NCI-H146 treated with DMSO at 0.1 percent for 48 hours (cell line): ENCODE results near the gene DOK6.
"Not testable (repeated sequence)": the region's sequence is repeated elsewhere in the genome, so short reads cannot be mapped to it uniquely, and the experiment has no call there.

Experiments
- DNase-seq: peaks from one replicate; lab custom pipeline; 2025; ENCODE audit not compliant: unreplicated experiment; lab: John Stamatoyannopoulos, UW

The DOK6 gene

DNA sequence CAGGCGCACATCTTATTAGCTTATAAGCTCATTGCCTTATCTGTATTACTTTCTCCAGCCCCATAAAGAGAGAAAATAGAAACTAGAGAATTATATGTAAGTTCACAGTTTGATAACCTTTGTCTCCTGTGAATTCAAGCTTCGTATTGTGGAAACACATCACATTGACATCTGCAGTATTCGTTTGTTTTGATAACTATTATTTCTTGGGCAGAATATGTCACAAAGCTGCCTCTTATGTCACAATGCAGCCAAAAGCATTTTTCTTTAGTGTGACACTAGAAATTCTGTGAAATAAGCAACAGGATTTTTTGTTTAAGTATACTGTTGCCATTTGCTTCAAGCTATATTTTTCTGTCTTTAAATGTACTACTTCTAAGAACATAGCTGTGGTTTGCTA lies 221.5 kb downstream of the DOK6 start:
- peak; percentile 30 for DNase-seq

DNA sequence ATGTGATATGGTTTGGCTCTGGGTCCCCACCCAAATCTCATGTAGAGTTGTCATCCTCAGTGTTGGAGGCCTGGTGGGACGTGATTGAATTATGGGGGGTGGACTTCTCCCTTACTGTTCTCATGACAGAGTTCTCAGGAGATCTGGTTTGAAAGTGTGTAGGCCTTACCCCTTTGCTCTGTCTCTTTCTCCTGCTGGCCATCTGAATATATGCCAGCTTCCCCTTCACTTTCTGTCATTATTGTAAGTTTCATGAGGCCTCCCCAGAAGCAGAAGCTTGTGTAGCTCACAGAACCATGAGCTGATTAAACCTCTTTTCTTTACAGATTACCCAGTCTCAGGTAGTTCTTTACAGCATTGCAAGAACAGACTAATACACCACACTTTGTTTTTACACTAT lies 222.3 kb downstream of the DOK6 start:
- DNase-seq: no peak

DNA sequence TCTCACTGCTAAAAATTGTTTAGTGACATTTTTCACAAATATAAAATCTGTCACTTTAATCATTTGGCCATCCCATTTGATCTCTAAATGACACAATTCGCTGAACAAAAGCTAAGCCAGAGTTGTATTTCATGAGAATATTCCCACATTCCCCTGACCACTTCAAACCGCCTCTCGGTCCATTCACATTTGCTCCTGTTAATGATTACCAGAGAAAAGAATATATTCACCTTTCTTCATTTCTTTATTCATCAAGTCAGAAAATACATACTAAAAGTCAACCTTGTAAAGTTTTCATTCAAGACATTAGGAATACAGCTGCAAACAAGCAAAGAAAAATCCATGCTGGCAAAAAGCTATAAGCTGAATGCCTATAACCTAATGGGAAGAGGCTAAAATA lies 225.5 kb downstream of the DOK6 start:
- no peak for DNase-seq

DNA sequence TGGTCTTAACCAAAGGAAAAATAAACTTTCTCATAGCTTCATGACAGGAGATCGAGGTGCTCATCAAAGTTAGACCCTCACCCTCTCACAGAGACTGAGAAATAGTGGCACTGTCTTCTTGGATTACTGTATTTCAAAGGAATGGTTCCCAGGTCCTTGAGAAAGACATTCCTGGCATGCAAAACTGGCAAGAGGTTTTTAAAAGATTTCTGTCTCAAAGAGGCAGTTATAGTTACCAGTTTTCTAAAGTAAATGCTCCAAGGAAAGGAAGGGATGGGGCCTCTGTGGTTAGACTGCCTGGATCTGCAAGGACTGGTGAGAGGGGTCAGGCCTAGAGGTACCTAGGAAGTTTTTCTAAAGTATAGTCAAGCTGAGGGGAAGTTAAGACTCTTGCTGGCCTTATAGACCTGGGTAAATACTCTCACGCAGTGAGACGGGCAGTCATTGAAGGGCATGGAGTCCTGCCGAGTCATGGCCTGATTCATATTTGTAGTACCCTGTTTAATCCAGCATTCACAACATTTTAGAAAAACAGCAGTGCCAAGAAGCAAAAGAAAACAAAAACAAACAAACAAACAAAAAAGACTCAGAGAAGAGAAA lies 226.1 kb downstream of the DOK6 start:
- DNase-seq: no peak

DNA sequence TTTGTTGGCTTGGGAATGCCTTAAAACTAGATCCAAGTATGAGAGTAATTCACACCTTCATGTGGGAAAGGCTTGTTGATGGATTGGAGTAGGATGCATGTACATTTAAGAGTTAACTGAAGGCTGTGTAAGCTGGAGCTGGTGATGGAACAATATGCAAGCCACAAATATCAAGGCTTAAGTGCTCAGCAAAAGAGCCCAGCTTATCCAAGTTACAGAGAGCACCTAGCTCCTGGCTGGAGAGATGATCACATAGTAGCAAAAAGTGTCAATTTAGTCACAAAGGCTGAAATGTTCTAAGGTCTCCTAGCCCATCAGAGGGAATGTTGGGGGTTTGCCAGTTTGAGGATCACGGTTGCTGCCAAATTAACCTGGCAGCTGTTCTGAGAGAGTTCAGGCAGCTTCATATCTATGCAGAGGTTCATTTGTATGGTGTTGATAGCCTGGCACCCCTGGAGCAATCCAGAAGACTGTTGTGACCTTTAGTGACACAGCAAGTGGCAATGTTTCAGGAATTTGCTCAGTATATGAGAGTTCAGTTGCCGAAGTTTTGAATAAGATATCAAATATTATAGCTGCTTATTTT lies 228.2 kb downstream of the DOK6 start:
- no peak for DNase-seq

DNA sequence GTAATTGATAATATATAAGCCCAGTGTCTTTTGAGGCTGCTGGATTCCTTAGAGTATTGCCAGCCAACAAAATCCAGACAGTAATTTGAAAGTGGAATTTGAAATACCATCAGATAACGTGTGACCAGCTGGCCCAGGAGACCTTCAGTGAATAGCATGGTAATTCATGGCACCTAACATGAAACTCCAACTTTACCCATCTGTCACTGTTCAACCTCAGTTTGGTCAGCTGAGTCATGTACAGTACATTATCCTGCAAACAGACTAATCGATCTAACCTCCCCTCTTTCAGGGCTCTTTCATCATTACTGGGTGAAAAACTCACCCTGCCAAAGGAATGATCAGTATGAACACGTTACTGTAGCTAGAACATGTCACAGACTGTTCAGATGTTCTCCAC lies 230.6 kb downstream of the DOK6 start:
- DNase-seq: no peak

DNA sequence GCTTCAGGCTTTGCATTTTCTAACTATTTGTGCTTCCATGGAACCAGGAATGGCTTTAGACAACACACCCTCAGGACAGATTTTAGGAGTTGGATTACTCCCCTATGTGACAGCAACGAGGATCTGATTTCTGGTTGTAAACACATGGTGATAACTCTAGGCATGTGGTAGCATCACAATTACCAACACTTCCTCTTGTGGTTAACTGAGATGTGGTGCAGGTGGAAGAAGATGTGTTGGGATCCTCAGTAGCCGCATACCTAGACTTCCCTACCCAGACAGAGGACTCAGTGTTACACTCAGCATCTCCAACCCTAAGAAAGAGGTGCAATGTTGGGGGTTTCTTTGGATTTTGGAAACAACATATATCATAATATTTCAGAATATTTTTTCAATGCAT lies 234.8 kb downstream of the DOK6 start:
- no peak for DNase-seq

DNA sequence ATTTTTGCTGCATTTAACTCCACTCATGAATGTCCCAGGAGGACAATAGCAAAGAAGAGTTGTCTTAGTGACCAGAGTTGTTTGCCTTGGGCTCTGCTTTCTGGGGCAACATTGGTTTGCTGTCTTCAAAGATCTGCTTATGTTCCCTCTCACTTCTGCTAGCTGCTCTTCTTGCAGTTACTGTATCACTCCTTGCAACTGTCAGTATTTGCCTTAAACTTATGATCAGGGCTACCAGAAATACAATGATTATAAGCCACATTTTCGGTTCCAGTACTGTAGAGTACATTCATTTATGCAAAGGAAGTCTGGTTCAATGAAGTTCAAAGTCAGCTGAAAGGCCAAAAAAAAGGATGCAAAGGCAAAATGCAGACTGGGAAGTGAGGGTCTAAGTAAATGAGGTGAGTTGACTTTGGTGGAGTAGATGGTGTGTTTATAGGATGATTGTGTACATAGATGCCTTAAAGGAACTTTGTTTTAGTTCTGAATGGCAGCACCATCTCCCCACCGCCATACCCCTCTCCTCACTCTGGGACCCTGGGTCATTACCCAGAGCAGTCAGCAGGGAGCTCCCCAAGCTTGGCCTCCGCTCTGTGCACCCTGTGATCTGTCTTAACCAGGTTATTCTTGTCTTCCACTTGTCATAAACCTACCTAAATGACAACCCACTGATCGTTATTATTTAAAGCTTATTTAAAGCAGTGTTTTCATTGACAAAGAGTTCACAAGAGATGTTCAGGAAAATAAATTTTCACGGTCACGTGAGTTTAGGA lies 236.0 kb downstream of the DOK6 start:
- no peak for DNase-seq

DNA sequence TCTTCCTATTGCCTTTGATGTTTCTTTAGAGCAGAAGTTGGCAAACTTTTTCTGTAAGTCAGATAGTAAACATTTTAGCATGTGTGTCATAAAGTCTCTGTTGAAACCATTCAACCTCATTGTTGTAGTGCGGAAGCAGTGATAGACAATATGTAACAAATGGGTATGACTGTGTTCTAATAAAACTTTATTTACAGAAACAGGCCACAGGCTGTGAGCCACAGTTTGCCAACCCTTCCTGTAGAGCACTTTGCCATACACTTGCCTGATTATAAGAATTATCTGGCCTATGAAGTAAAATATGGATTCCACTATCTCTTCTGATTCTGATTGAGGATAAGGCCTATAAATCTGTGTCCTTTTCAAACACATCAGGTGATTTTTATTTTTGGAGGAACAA lies 237.4 kb downstream of the DOK6 start:
- no peak for DNase-seq

DNA sequence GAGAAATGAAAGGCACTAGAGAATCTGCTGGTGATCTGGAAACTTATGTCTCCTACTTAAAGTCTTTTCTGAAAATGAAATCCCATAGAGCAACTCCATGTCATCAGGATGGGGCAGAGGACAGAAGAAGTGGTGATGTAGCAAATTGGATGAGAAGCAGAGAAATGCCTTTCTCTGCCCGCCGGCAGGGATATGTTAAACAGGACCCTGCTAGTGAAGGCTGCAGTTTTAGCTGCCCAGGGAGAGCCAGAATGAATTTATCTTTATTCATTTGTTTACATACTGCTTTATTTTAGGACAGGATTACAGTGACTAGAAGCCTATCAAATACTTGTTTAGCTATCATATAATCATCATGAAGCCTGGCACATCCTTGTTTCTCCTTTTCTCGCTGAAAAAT lies 247.0 kb downstream of the DOK6 start:
- DNase-seq: no peak

DNA sequence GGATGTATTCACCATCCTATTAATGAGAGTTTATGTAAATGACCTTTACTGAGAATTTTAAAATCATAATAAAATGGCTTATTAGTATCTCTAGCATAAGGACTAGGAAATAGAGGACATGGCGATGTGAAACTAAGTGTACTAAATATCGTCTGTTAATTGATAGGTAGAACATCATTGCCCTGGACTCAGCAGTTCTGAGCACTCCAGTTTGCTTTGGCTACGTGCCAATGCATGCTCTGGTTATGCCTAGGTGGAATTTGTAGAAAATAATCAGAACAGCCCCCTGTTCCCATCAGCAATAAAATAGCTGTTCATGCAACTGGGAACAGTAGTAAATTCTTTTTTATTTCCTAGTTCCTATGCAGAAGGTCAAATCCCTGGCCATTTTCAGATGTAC lies 247.8 kb downstream of the DOK6 start:
- DNase-seq: peak; percentile 36

DNA sequence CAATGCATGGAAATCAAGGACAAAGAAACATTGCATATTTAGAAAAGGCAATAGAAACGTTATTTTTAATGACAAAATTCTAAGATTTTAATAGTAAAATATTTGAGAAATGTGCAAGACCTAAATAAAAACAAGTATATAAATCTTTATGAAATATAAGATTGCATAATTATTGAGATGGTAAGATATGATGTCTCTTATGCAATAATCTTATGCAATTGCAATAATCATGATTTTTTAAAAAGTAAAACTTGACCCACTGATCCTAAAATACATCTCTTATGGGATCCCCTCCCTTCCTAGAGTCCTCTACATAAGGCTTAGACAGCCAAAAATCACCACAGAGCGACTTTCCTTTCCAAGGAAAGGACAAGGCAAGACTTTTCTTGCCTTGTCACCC lies 249.0 kb downstream of the DOK6 start:
- no peak for DNase-seq

DNA sequence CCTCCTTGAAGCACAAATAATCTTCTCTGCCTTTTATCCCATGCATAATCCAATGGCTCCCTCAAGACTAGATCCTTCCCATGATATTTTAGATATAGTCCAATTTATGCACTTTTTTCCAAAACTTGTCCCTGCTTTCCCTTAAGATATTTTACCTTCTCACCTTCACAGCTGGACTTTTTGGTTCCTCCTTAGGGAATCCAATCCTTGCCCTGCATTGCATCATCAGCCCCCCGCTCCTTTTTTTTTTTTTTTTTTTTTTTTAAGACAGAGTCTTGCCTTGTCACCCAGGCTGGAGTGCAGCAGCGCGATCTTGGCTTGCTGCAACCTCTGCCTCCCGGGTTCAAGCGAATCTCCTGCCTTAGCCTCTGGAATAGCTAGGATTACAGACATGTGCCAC lies 250.6 kb downstream of the DOK6 start:
- DNase-seq: no peak

DNA sequence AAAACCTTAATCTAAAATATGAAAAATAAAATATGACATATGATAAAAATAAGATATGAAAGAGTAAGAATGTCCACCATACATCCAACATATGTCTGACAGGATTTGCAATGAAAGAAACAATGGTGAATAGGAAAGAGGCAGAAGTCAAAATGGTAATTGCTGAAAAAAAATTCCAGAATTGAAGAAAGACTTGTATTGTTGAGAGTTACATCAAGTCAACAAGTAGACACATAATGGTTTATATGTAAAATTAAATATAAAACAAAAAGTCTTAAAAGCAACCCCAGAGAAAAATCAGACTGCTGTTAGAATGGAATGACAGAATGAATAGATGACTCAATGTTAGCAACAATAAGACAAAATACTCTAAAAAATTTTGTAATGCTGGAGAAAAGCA lies 255.1 kb downstream of the DOK6 start:
- DNase-seq: no peak

DNA sequence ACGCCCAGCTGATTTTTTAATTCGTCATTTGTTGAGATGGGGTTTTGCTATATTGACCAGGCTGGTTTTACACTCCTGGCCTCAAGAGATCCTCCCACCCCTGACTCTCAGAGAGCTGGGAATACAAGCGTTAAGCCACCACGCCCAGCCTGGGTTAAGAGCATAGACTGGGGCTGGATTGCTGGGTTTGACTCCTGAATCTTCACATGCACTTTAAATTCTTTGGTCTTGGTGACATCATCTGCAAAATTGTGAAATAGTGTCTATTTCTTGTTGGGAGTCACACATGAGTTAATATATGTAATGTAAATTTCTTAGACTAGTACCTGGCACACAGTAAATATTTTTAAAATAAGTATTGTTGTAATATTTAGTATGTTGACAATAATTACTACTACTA lies 257.4 kb downstream of the DOK6 start:
- no peak for DNase-seq

DNA sequence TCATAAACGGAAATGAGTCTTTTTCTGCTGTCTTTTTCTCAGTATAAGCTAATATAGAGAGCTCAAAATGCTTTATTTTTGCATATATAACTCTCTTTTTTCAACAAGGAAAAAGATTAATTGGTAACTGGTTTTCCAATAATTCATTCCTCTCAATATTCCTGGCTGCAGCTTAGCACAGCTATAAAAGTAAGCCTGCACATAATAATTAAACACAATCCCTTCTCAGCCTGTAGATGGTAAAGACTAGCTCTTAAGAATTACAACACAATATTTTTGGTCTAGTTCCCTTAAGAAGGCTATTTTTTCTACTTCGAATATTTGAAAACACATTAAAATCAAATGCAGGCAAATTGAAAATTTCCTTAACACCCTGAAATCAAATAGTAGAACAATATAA lies 258.0 kb downstream of the DOK6 start:
- no peak for DNase-seq

DNA sequence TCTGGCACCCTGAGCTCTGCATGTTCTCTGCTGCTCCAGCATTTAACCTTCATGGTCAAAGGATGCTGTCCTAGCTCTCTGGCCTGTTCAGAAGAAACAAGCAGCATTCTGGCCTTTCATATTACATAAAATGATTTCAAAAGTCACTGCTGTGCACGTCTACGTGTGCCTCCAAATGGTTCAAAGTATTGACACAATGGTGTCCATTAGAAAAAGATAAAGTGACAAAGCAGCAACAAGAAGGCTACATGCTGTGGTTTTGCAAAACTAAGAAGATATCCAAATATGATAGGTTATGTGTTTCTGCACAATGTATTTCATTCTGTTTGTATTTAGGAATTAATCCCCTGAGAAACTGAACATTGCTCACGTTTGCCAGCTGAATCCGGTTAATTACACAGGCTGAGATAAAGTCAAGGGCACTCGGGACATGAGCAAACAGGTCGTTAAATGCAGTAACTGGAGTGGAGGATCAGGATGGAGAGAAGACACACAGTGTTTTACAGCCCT lies 258.5 kb downstream of the DOK6 start:
- DNase-seq: peak; percentile 93

DNA sequence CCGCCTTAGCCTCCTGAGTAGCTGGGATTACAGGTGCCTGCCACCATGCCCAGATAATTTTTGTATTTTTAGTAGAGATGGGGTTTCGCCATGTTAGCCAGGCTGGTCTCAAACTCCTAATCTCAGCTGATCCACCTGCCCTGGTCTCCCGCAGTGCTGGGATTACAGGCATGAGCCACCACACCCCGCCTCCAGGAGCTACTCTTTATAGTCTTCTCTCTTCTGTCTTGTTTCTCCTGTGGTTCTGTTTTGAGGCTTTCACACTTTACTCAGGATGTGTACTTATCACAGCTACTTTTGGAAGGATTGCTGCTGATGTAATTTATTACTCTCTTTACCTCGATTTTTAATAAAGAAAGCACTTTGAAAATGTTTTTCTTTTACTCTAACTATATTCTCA lies 261.4 kb downstream of the DOK6 start:
- DNase-seq: not testable (repeated sequence)

DNA sequence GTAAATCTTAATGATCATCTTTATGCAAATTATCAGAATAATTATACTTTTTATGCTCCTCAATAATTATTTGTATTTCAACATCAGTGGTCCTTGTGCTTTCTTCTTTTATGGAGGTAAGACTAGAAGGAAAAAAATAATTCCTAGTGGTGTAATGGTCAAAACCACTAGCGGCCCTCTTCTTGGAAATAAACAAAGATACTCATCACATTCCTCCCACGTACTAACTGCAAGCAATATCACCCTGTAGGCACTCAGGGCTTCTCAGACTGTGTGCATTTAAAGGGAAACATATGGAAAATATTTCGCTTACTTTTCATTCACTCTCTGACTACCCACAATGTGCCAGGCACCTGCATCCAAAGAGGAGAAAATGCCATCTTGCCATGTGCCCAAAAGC lies 263.7 kb downstream of the DOK6 start:
- DNase-seq: no peak

DNA sequence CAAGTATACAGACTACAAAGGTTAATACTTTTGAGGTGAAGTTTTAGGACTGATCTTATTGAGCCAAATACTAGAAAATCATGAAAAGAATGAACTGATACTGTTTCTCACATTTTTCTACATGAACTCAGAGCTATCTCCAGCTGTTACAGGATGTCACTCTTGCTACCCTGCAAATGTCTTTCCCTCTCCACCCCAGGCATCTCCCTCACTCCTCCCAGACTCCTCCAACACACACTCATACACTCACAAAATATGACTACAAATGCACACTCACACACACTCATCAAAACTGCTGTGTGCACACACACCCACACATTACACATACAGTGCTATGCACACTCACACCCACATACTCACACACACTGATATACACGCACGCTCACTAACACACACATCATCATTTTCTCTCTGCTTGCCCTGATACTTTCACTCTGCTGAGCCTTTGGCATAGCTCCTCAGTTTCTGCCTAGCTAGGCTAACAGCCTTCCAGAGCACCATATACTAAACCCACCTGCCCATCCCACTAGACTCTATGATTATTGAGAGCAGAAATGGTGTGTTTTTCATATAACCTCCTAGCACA lies 273.7 kb downstream of the DOK6 start:
- DNase-seq: no peak

DNA sequence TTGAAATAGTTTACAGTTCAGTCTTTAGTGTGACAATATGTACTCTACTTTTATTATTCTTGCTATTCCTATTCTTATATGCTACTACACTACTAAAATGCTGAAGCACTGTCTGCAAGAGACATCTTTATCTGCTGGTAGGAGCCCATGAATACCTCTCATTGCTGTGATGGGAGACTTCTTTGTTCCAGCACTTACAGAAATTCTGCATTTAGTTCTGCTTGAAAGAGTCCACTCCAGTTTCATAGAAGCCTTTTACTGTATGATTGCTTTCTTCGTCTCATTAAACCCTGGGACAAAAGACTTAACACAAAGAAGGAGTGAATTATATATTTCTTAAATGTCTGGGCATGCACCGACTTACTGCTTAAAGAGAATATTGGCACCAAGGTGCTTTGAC lies 274.3 kb downstream of the DOK6 start:
- peak; percentile 50 for DNase-seq

DNA sequence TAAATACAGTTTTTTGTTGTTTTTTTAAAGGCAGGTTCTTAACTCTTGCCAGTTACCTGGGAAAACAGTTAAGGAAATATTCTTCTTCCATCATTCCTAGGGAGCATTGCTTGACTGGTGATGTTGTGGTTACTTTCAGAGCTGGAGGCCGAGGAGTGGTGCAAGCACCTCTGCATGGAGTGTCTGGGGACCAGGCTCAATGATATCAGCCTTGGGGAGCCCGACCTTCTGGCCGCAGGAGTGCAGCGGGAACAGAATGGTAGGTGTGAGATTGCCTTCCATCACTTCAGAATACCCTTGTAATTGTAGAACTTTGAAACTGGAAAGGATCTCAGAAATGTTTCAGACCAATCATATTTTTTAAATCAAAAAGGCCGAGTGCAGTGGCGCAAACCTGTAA lies 276.9 kb downstream of the DOK6 start:
- DNase-seq: no peak
